Measurements from ENCODE around the gene NR3C2. TPM values are rescaled to one million over a fixed set of nuclear protein-coding genes. Genes with fewer than 3 reads are reported as not detected.

The NR3C2 gene
- total RNA-seq, 1 experiment from 2014 or later, result 2.7 TPM

- ATAC-seq (no peak), DNase-seq (ENCODE audit: low read depth, low spot score) (no peak)
- ChIA-PET POLR2A (no interaction called here), CTCF (no interaction called here), RAD21 (ENCODE audit: low non-redundant PET in 1 of 2, low total read pairs in 2 of 2, uncharacterized antibody in 2 of 2, unreplicated experiment in 2 of 2) (no interaction called here)
- no peak overlapping the region for H2AFZ ChIP-seq (ENCODE audit: low read depth, low read length, poor library complexity, severe bottlenecking)
- H3K9me2 ChIP-seq (ENCODE audit: insufficient read depth), result no peaks in the 10 kb centered on the region
- no peaks in the 10 kb centered on the region for H3K79me2 ChIP-seq (ENCODE audit: insufficient read depth, low read length)
- BruUV-seq (replicated peaks), result no TSS peak
- no peak overlapping the region for H3K9ac ChIP-seq (ENCODE audit: low read length)
- no peak for TF ChIP-seq CTCF (IDR thresholded peaks at IDR 0.05 in 2 of 3, conservative IDR thresholded peaks at IDR 0.05 in 1 of 3; ENCODE audit: borderline replicate concordance in 1 of 3, insufficient read depth in 1 of 3, low read depth in 2 of 3, low read length in 2 of 3)
- TF ChIP-seq EZH2 (IDR thresholded peaks at IDR 0.05), result no peak
- TF ChIP-seq SIN3A (IDR thresholded peaks at IDR 0.05; ENCODE audit: low read depth), result no peak
- no peak for TF ChIP-seq JUND (IDR thresholded peaks at IDR 0.05)
- no peak for TF ChIP-seq YY1 (IDR thresholded peaks at IDR 0.05; ENCODE audit: extremely low read depth, insufficient replicate concordance, low read depth, low read length)
- TF ChIP-seq REST (IDR thresholded peaks at IDR 0.05; ENCODE audit: low read depth), result no peak
- TF ChIP-seq RAD21 (IDR thresholded peaks at IDR 0.05; ENCODE audit: low read depth), result no peak
- no peak for TF ChIP-seq EZH2phosphoT487 (IDR thresholded peaks at IDR 0.05; ENCODE audit: borderline replicate concordance)
- no peak for TF ChIP-seq CEBPB (IDR thresholded peaks at IDR 0.05; ENCODE audit: low read depth)
- no peak for TF ChIP-seq ZNF274 (IDR thresholded peaks at IDR 0.05; ENCODE audit: low read depth, low read length)
- no peak for TF ChIP-seq SRF (IDR thresholded peaks at IDR 0.05; ENCODE audit: low read depth)
- TF ChIP-seq MAX (IDR thresholded peaks at IDR 0.05), result no peak
- no peak for TF ChIP-seq ATF3 (IDR thresholded peaks at IDR 0.05)
- no peak for TF ChIP-seq EGR1 (IDR thresholded peaks at IDR 0.05; ENCODE audit: low read depth)
- TF ChIP-seq ZFX (IDR thresholded peaks at IDR 0.05), result no peak
- no peak for TF ChIP-seq POLR2A (IDR thresholded peaks at IDR 0.05; ENCODE audit: borderline replicate concordance, extremely low read depth, insufficient read depth, insufficient read length)
- TF ChIP-seq SP1 (IDR thresholded peaks at IDR 0.05; ENCODE audit: low read depth), result no peak
- no peak for TF ChIP-seq ELF1 (IDR thresholded peaks at IDR 0.05; ENCODE audit: borderline replicate concordance, low read depth)
- TF ChIP-seq ZBTB33 (IDR thresholded peaks at IDR 0.05; ENCODE audit: extremely low read depth, insufficient replicate concordance, low read length), result no peak
- TF ChIP-seq FOSL1 (IDR thresholded peaks at IDR 0.05; ENCODE audit: low read depth), result no peak
- no peaks in the 10 kb centered on the region for H4K20me1 ChIP-seq (ENCODE audit: insufficient read depth)
- no peak overlapping the region for H3K4me3 ChIP-seq (replicated peaks in 1 of 2; ENCODE audit: low read depth in 1 of 2, low read length in 2 of 2)
- intact Hi-C loops (cut with micrococcal nuclease), result no loop called here
- H3K36me3 ChIP-seq (ENCODE audit: control insufficient read depth in 1 of 2, insufficient read depth in 2 of 2, low read length in 2 of 2), result no peaks in the 10 kb centered on the region
- H3K4me2 ChIP-seq (ENCODE audit: low read length), result no peak overlapping the region
- H3K9me3 ChIP-seq (ENCODE audit: control insufficient read depth in 1 of 2, insufficient read depth in 1 of 2, low read depth in 1 of 2, low read length in 2 of 2), result no peaks in the 10 kb centered on the region
- H3K27ac ChIP-seq (ENCODE audit: low read depth, low read length), result no peak overlapping the region
- no peaks in the 10 kb centered on the region for H3K27me3 ChIP-seq (ENCODE audit: insufficient read depth, low read length)
- H3K4me1 ChIP-seq (ENCODE audit: control insufficient read depth in 1 of 2, insufficient read depth in 2 of 2, low read length in 2 of 2), result no peaks in the 10 kb centered on the region
Measured at GRCh38 chr4:148398988-148399387, 43.2 kb downstream of the NR3C2 start.
